ENCODE results near the gene ATP2B3.

DNA sequence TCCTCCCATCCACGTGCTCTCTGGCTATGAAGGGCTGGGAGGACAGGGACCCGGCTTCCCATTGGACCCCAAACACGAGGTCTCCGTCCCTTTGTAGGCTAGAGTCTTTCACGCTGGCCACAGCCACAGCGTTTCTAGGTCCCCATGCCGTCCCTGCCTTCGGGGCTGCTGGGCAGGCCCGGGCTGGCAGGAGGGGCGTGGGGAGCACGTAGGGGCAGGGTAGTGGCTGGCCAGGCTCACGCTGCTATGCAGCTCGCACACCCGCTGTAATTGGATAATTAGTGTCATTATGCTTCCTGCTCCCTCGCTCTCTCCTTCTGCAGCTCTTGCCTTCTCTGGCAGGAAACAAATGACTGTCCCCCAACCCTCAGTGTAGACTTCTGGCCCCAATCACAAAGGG, 9.8 kb downstream of the ATP2B3 start:
- TF ChIP-seq, protein P1, sequence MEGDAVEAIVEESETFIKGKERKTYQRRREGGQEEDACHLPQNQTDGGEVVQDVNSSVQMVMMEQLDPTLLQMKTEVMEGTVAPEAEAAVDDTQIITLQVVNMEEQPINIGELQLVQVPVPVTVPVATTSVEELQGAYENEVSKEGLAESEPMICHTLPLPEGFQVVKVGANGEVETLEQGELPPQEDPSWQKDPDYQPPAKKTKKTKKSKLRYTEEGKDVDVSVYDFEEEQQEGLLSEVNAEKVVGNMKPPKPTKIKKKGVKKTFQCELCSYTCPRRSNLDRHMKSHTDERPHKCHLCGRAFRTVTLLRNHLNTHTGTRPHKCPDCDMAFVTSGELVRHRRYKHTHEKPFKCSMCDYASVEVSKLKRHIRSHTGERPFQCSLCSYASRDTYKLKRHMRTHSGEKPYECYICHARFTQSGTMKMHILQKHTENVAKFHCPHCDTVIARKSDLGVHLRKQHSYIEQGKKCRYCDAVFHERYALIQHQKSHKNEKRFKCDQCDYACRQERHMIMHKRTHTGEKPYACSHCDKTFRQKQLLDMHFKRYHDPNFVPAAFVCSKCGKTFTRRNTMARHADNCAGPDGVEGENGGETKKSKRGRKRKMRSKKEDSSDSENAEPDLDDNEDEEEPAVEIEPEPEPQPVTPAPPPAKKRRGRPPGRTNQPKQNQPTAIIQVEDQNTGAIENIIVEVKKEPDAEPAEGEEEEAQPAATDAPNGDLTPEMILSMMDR (IDR thresholded peaks at IDR 0.05), result no peak
- no peak for TF ChIP-seq POLR2A (IDR thresholded peaks at IDR 0.05)
- TF ChIP-seq POLR2AphosphoS5 (IDR thresholded peaks at IDR 0.05; ENCODE audit: insufficient read depth in 1 of 2, low read depth in 1 of 2), result no peak
